Hematopoietic multipotent progenitor cell treated with erythropoietin and hydrocortisone succinate and interleukin-3 and kit ligand, for 8 days (in vitro differentiated cells): ENCODE data around the gene TRABD2B.

Experiments
- DNase-seq: peaks from one replicate; pipeline ENCODE4 v3.0.0-alpha.2; 2015

Gene TRABD2B

GRCh38 chr1:47906527-47907176 is 90.5 kb downstream of the TRABD2B start:
- no peak for DNase-seq

GRCh38 chr1:47906009-47906432 is 91.2 kb downstream of the TRABD2B start:
- no peak for DNase-seq

- DNase-seq, result no peak
Measured at GRCh38 chr1:47903723-47904122, 93.5 kb downstream of the TRABD2B start.

- DNase-seq, result no peak
Measured at GRCh38 chr1:47901001-47901575, 96.1 kb downstream of the TRABD2B start.

- no peak for DNase-seq
Measured at GRCh38 chr1:47898133-47898845, 98.9 kb downstream of the TRABD2B start.

- DNase-seq, result no peak
Measured at GRCh38 chr1:47895279-47896125, 101.7 kb downstream of the TRABD2B start.

- no peak for DNase-seq
Measured at GRCh38 chr1:47894410-47895278, 102.5 kb downstream of the TRABD2B start.

GRCh38 chr1:47893412-47893811 is 103.8 kb downstream of the TRABD2B start:
- DNase-seq, result no peak

- no peak for DNase-seq
Measured at GRCh38 chr1:47890779-47891178, 106.4 kb downstream of the TRABD2B start.

GRCh38 chr1:47888294-47888629 is 108.9 kb downstream of the TRABD2B start:
- no peak for DNase-seq

- no peak for DNase-seq
Measured at GRCh38 chr1:47887475-47888293, 109.5 kb downstream of the TRABD2B start.

GRCh38 chr1:47887060-47887459 is 110.1 kb downstream of the TRABD2B start:
- no peak for DNase-seq

GRCh38 chr1:47886141-47886540 is 111.0 kb downstream of the TRABD2B start:
- DNase-seq, result no peak

GRCh38 chr1:47885062-47885830 is 111.9 kb downstream of the TRABD2B start:
- DNase-seq, result no peak

GRCh38 chr1:47883963-47884362 is 113.2 kb downstream of the TRABD2B start:
- DNase-seq, result no peak

- DNase-seq, result no peak
Measured at GRCh38 chr1:47881505-47882442, 115.4 kb downstream of the TRABD2B start.

GRCh38 chr1:47876587-47876963 is 120.6 kb downstream of the TRABD2B start:
- no peak for DNase-seq

GRCh38 chr1:47875831-47876586 is 121.2 kb downstream of the TRABD2B start:
- DNase-seq, result no peak

- no peak for DNase-seq
Measured at GRCh38 chr1:47875036-47875435, 122.1 kb downstream of the TRABD2B start.
